ENCODE data around the gene ARHGEF3.

ARHGEF3 gene

GRCh38 chr3:56833022-56833421 lies 31.3 kb upstream of the ARHGEF3 start:
- H3K36me3 ChIP-seq (ENCODE audit: control insufficient read depth, insufficient read depth, low read length): no peaks in the 10 kb centered on the region
- no peak overlapping the region for H3K4me3 ChIP-seq (ENCODE audit: low read length)
- no peak overlapping the region for H3K27ac ChIP-seq (ENCODE audit: low read depth, low read length)
- no peak overlapping the region for H3K9ac ChIP-seq (ENCODE audit: low read length)
- H3K4me1 ChIP-seq (ENCODE audit: control insufficient read depth, insufficient read depth, low read length): no peaks in the 10 kb centered on the region
- H3K27me3 ChIP-seq (ENCODE audit: control insufficient read depth, insufficient read depth, low read length): no peaks in the 10 kb centered on the region

GRCh38 chr3:56831572-56831971 lies 29.8 kb upstream of the ARHGEF3 start:
- Histone ChIP-seq H3K9ac (ENCODE audit: low read length) (no peak overlapping the region), H3K27ac (ENCODE audit: low read depth, low read length) (no peak overlapping the region), H3K4me1 (ENCODE audit: control insufficient read depth, insufficient read depth, low read length) (no peaks in the 10 kb centered on the region), H3K4me3 (ENCODE audit: low read length) (no peak overlapping the region), H3K36me3 (ENCODE audit: control insufficient read depth, insufficient read depth, low read length) (no peaks in the 10 kb centered on the region), H3K27me3 (ENCODE audit: control insufficient read depth, insufficient read depth, low read length) (no peaks in the 10 kb centered on the region)

GRCh38 chr3:56830884-56831283 lies 29.1 kb upstream of the ARHGEF3 start:
- Histone ChIP-seq H3K27ac (ENCODE audit: low read depth, low read length) (no peak overlapping the region), H3K36me3 (ENCODE audit: control insufficient read depth, insufficient read depth, low read length) (no peaks in the 10 kb centered on the region), H3K27me3 (ENCODE audit: control insufficient read depth, insufficient read depth, low read length) (no peaks in the 10 kb centered on the region)

GRCh38 chr3:56829533-56829932 lies 27.8 kb upstream of the ARHGEF3 start:
- H3K27me3 ChIP-seq (ENCODE audit: control insufficient read depth, insufficient read depth, low read length): no peaks in the 10 kb centered on the region
- no peak overlapping the region for H3K27ac ChIP-seq (ENCODE audit: low read depth, low read length)
- H3K9ac ChIP-seq (ENCODE audit: low read length): no peak overlapping the region
- no peaks in the 10 kb centered on the region for H3K36me3 ChIP-seq (ENCODE audit: control insufficient read depth, insufficient read depth, low read length)
- no peak overlapping the region for H3K4me3 ChIP-seq (ENCODE audit: low read length)
- H3K4me1 ChIP-seq (ENCODE audit: control insufficient read depth, insufficient read depth, low read length): peaks cover 4% of the 10 kb centered on the region

More at GRCh38 chr3:56830884-56831283, 29.1 kb upstream of the ARHGEF3 start:
- Histone ChIP-seq H3K4me3 (ENCODE audit: low read length) (no peak overlapping the region), H3K9ac (ENCODE audit: low read length) (no peak overlapping the region), H3K4me1 (ENCODE audit: control insufficient read depth, insufficient read depth, low read length) (no peaks in the 10 kb centered on the region)

- H3K4me1 ChIP-seq (ENCODE audit: control insufficient read depth, insufficient read depth, low read length): peaks cover 7% of the 10 kb centered on the region
- no peak overlapping the region for H3K9ac ChIP-seq (ENCODE audit: low read length)
- H3K4me3 ChIP-seq (ENCODE audit: low read length): no peak overlapping the region
- H3K36me3 ChIP-seq (ENCODE audit: control insufficient read depth, insufficient read depth, low read length): no peaks in the 10 kb centered on the region
- no peak overlapping the region for H3K27ac ChIP-seq (ENCODE audit: low read depth, low read length)
- H3K27me3 ChIP-seq (ENCODE audit: control insufficient read depth, insufficient read depth, low read length): no peaks in the 10 kb centered on the region
Measured at GRCh38 chr3:56826831-56827722, 25.3 kb upstream of the ARHGEF3 start.

- H3K27me3 ChIP-seq (ENCODE audit: control insufficient read depth, insufficient read depth, low read length): no peaks in the 10 kb centered on the region
- no peak overlapping the region for H3K27ac ChIP-seq (ENCODE audit: low read depth, low read length)
- peaks cover 7% of the 10 kb centered on the region for H3K4me1 ChIP-seq (ENCODE audit: control insufficient read depth, insufficient read depth, low read length)
- H3K9ac ChIP-seq (ENCODE audit: low read length): no peak overlapping the region
- H3K36me3 ChIP-seq (ENCODE audit: control insufficient read depth, insufficient read depth, low read length): no peaks in the 10 kb centered on the region
- no peak overlapping the region for H3K4me3 ChIP-seq (ENCODE audit: low read length)
Measured at GRCh38 chr3:56825567-56826438, 24.1 kb upstream of the ARHGEF3 start.

- Histone ChIP-seq H3K27me3 (ENCODE audit: control insufficient read depth, insufficient read depth, low read length) (no peaks in the 10 kb centered on the region), H3K27ac (ENCODE audit: low read depth, low read length) (no peak overlapping the region), H3K36me3 (ENCODE audit: control insufficient read depth, insufficient read depth, low read length) (no peaks in the 10 kb centered on the region), H3K9ac (ENCODE audit: low read length) (no peak overlapping the region), H3K4me3 (ENCODE audit: low read length) (no peak overlapping the region), H3K4me1 (ENCODE audit: control insufficient read depth, insufficient read depth, low read length) (peaks cover 7% of the 10 kb centered on the region)
Measured at GRCh38 chr3:56823984-56824703, 22.4 kb upstream of the ARHGEF3 start.

GRCh38 chr3:56823421-56823926 lies 21.7 kb upstream of the ARHGEF3 start:
- Histone ChIP-seq H3K27ac (ENCODE audit: low read depth, low read length) (no peak overlapping the region), H3K4me1 (ENCODE audit: control insufficient read depth, insufficient read depth, low read length) (peaks cover 7% of the 10 kb centered on the region), H3K9ac (ENCODE audit: low read length) (no peak overlapping the region)

GRCh38 chr3:56822501-56822900 lies 20.8 kb upstream of the ARHGEF3 start:
- H3K27ac ChIP-seq (ENCODE audit: low read depth, low read length): no peak overlapping the region

More at GRCh38 chr3:56823421-56823926, 21.7 kb upstream of the ARHGEF3 start:
- no peak overlapping the region for H3K4me3 ChIP-seq (ENCODE audit: low read length)
- no peaks in the 10 kb centered on the region for H3K36me3 ChIP-seq (ENCODE audit: control insufficient read depth, insufficient read depth, low read length)
- H3K27me3 ChIP-seq (ENCODE audit: control insufficient read depth, insufficient read depth, low read length): no peaks in the 10 kb centered on the region

GRCh38 chr3:56819016-56819809 lies 17.5 kb upstream of the ARHGEF3 start:
- H3K27ac ChIP-seq (ENCODE audit: low read depth, low read length): no peak overlapping the region
- no peak overlapping the region for H3K4me3 ChIP-seq (ENCODE audit: low read length)
- H3K9ac ChIP-seq (ENCODE audit: low read length): no peak overlapping the region
- no peaks in the 10 kb centered on the region for H3K27me3 ChIP-seq (ENCODE audit: control insufficient read depth, insufficient read depth, low read length)
- peaks cover 2% of the 10 kb centered on the region for H3K4me1 ChIP-seq (ENCODE audit: control insufficient read depth, insufficient read depth, low read length)
- H3K36me3 ChIP-seq (ENCODE audit: control insufficient read depth, insufficient read depth, low read length): no peaks in the 10 kb centered on the region

More at GRCh38 chr3:56822501-56822900, 20.8 kb upstream of the ARHGEF3 start:
- no peak overlapping the region for H3K4me3 ChIP-seq (ENCODE audit: low read length)
- H3K4me1 ChIP-seq (ENCODE audit: control insufficient read depth, insufficient read depth, low read length): peaks cover 7% of the 10 kb centered on the region
- no peaks in the 10 kb centered on the region for H3K27me3 ChIP-seq (ENCODE audit: control insufficient read depth, insufficient read depth, low read length)
- no peak overlapping the region for H3K9ac ChIP-seq (ENCODE audit: low read length)
- no peaks in the 10 kb centered on the region for H3K36me3 ChIP-seq (ENCODE audit: control insufficient read depth, insufficient read depth, low read length)

GRCh38 chr3:56818156-56818985 lies 16.6 kb upstream of the ARHGEF3 start:
- Histone ChIP-seq H3K4me1 (ENCODE audit: control insufficient read depth, insufficient read depth, low read length) (no peaks in the 10 kb centered on the region), H3K4me3 (ENCODE audit: low read length) (no peak overlapping the region), H3K27ac (ENCODE audit: low read depth, low read length) (no peak overlapping the region), H3K9ac (ENCODE audit: low read length) (no peak overlapping the region), H3K36me3 (ENCODE audit: control insufficient read depth, insufficient read depth, low read length) (no peaks in the 10 kb centered on the region), H3K27me3 (ENCODE audit: control insufficient read depth, insufficient read depth, low read length) (no peaks in the 10 kb centered on the region)
